Activated CD4-positive, alpha-beta T cell treated with anti-CD3 and anti-CD28 coated beads, Interleukin-2, amount 50 U/mL, for 1 hour (primary cell): ENCODE results near the gene GFER.

Experiments
- DNase-seq: peaks from one replicate; pipeline ENCODE4 v3.0.0-alpha.2; 2020

Gene GFER

GRCh38 chr16:1991588-1991947 lies 7.6 kb downstream of the GFER start:
- no peak for DNase-seq

- DNase-seq = peak; percentile 99
Observed at GRCh38 chr16:1991948-1992703, 8.1 kb downstream of the GFER start.

- no peak for DNase-seq
Observed at GRCh38 chr16:1992704-1993317, 8.8 kb downstream of the GFER start.

- DNase-seq = no peak
Observed at GRCh38 chr16:1993731-1994131, 9.7 kb downstream of the GFER start.

GRCh38 chr16:1997494-1998359 lies 13.7 kb downstream of the GFER start:
- no peak for DNase-seq

- no peak for DNase-seq
Observed at GRCh38 chr16:1998360-1998835, 14.4 kb downstream of the GFER start.

- DNase-seq = no peak
Observed at GRCh38 chr16:1998852-1999801, 15.1 kb downstream of the GFER start.

- DNase-seq = no peak
Observed at GRCh38 chr16:1999866-2000514, 16.0 kb downstream of the GFER start.

- DNase-seq = no peak
Observed at GRCh38 chr16:2001035-2001434, 17.0 kb downstream of the GFER start.

- DNase-seq = no peak
Observed at GRCh38 chr16:2001456-2002355, 17.7 kb downstream of the GFER start.

GRCh38 chr16:2002406-2003230 lies 18.6 kb downstream of the GFER start:
- DNase-seq = no peak

GRCh38 chr16:2003231-2003826 lies 19.3 kb downstream of the GFER start:
- no peak for DNase-seq

- DNase-seq = peak; percentile 89
Observed at GRCh38 chr16:2003827-2004641, 20.0 kb downstream of the GFER start.

GRCh38 chr16:2004795-2005517 lies 21.0 kb downstream of the GFER start:
- DNase-seq = no peak

GRCh38 chr16:2005646-2006045 lies 21.7 kb downstream of the GFER start:
- no peak for DNase-seq

GRCh38 chr16:2006317-2006716 lies 22.3 kb downstream of the GFER start:
- no peak for DNase-seq

GRCh38 chr16:2007081-2007836 lies 23.3 kb downstream of the GFER start:
- DNase-seq = no peak
